DMS114 treated with DMSO at 0.1 percent for 48 hours (cell line): ENCODE measurements around the gene EIPR1.

ENCODE experiments used
- DNase-seq: peaks from one replicate; lab custom pipeline; 2025; ENCODE audit not compliant: unreplicated experiment; lab: John Stamatoyannopoulos, UW

The EIPR1 gene

DNA sequence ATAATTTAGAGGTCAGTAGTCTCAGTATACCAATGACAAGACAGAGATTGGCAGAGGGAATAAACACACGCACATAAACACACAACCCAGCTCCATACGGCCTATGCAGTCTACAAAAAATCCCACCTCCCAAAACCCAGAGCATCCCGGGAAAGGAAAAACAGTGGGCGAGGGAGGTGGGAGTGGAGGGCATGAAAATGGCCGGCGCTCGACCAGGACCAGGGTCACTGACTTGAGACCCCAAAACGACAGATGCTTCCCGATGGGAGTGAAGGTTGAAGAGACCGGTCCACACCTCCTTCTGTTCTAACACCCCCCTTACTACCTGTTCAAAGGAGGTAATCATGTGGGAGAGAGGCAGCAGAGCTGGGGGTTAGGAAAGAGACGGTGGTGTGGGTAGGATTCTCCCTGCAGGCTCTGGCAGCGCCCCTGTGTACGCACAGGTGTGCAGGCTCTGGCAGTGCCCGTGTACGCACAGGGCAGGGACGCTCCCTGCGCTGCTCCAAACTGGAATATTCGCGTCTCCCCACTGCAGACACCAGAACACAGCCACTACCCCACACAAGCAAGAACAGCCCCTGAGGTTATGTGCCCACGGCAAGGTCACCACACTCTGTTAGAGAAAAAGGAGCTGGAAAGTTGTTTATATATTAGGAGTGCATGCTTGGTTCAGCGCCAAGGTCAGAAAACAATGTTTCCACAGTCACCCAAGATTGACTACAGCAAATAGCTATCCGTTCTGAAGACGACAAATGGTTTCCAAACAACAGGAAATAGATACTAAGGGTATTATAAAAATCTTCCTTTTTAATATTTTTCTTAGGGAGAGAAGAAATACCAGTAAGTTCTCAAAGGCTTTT, 67.9 kb downstream of the EIPR1 start:
- DNase-seq: no peak

- DNase-seq: no peak
Observed at GRCh38 chr2:3307901-3308300, 69.7 kb downstream of the EIPR1 start.

DNA sequence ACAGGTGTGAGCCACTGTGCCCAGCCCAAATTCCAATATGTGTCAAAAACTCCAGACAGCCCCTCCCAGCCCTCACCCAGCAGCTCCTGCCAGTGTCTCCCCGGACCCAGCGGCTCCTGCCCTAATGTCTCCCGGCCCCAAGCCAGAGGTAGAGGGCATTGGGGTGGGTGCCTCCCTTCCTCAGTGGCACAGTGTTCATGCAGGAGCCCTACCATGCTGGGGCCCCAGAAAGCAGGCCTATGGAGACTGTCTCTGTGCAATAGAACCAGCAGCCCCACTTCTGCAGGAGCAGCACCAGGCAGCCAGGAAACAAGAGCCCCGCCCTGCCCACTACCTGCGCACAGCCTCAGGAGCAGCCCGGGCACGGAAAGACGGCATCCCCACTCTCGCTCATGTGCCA, 70.4 kb downstream of the EIPR1 start:
- DNase-seq: no peak

GRCh38 chr2:3305952-3306351, 71.7 kb downstream of the EIPR1 start:
- DNase-seq: no peak

DNA sequence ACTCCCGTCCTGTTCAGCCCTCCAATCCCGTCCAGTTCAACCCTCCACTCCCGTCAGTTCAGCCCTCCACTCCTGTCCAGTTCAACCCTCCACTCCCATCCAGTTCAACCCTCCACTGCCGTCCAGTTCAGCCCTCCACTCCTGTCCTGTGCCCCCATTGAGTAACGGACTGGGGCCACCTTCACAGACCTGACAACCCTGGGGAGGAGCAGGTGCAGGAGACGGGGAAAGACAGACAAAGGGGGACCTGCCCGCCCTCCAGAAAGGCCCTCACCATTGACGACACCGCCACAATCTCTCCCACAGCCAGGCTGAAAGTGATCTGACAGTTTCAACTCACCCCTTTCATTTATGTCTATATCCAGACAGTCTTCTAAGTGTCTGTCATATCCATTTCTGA, 72.2 kb downstream of the EIPR1 start:
- no peak for DNase-seq

GRCh38 chr2:3303583-3304406, 73.8 kb downstream of the EIPR1 start:
- DNase-seq: peak; percentile 23

GRCh38 chr2:3302751-3303582, 74.7 kb downstream of the EIPR1 start:
- no peak for DNase-seq

DNA sequence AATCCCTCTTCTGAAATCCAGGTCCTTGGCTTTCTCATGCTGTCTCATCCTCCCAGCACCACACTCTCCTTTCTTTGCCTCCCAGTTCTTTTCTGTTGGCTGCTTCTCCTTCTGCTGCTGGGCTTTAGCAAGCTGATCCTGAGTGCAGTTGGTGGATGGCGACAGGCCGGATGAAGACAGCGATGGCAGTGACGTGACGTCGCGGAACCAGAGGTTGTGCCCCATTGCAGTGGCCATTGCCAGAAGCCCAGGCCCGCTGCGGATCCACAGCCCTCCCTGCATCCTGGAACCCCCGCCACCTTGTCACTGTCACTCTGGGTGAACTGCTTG, 75.2 kb downstream of the EIPR1 start:
- DNase-seq: no peak

- DNase-seq: no peak
Observed at GRCh38 chr2:3301001-3301400, 76.6 kb downstream of the EIPR1 start.

DNA sequence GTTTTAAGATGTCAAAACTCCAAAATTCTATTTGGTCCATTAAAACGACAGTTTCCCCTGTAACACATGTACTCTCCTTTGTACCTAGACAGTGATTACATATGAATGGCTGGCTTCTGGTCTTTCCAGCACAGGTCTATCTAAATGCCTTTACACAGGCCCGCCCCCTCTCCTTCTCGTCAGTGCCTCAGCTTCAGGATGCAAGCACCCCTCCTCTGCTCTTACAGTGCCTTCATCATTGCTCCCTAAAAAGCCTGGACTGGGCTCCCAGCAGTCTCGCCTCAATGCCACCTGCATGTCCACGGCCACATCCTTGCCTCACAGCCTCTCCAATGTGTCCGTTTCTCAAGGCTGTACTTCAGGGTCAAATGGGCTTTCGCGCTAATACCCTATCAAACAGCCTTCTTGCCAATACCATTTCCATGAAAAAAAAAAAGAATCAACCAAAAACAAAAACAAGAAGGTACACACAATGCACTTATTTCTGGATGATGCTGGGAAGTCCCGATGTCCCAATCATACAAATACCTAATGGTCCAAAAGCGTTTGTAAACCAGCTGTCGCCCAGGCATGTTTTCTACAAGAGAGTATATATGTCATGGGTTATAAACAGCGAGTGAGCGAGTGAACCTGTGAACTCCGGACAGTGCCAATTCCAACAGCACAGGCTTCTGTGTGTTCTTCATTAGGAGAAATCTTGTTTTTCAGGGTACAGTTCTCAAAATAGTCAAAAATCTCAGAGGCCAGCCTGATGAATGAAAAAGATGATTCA, 77.2 kb downstream of the EIPR1 start:
- DNase-seq: no peak

DNA sequence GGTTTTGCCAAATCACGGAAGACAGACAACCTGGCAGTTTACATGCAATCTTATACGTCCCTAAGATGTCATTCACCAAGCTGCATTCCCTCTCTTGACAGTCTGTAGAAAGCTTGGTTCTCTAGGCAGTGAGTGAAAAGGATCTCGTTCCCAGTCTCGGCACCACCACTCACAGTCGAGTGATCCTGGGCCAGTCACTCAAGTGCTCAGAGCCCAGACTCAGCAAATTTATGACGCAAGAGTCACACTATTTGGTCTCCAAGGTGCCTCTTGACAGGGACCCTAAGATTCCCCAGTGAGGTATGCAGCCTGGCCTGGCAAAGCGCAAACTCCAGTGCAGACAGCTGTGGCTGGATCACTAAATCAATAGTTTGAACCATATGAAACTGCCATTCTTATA, 77.9 kb downstream of the EIPR1 start:
- DNase-seq: no peak

DNA sequence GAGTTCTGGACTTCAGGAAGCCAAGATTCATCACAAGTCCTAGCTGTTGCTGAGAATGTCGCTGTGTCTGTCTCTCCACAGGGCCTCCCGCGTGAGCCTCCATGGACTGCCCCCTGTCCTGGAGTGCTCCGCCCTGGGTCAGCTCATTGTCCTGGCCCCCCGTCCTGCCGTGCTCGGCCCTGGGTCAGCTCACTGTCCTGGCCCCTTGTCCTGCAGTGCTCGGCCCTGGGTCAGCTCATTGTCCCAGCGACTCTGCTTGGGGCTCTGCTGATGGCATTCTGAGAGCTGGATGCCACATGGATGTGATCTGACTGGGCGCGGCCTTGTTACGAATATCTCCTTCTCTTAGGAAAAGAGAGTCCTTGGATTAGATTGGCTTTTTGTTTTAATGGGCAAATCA, 78.5 kb downstream of the EIPR1 start:
- DNase-seq: no peak

- DNase-seq: no peak
Observed at GRCh38 chr2:3298191-3298590, 79.4 kb downstream of the EIPR1 start.

DNA sequence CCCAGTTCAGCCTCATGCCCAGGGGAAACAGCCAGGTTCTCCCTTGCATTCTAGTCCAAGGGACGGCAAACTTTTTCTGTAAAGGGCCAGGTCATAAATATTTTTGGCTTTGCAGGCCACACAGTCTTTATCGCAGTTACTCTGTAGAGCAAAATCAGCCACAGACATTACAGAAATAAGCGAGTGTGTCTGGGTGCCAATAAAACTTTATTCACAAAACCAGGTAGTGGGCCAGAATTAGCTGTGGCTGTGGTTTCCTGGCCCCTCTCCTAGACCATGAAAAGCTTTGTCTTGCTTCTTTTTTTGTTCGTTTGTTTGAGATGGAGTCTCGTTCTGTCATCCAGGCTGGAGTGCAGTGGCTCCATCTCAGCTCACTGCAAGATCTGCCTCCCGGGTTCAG, 80.1 kb downstream of the EIPR1 start:
- no peak for DNase-seq

DNA sequence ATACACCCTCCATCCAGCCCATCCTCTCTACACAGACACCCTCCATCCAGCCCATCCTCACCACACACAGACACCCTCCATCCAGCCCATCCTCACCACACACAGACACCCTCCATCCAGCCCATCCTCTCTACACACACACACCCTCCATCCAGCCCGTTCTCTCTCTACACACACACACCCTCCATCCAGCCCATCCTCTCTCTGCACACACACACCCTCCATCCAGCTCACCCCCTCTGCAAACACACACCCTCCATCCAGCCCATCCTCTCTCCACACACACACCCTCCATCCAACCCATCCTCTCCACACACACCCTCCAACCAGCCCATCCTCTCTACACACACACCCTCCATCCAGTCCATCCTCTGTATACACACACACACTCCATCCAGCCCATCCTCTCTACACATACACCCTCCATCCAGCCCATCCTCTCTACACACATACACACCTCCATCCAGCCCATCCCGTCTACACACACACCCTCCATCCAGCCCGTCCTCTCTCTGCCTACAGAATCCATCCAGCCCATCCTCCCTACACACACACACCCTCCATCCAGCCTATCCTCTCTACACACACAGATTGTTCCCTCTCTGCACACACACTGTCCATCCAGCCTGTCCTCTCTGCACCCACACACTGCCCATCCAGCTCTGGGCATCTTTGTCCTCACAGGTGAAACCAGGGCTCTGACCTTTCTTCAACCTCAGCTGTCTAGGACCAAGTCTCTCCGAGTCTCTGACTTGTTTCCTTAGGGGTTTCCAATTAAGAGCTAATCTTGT, 81.2 kb downstream of the EIPR1 start:
- no peak for DNase-seq

GRCh38 chr2:3294493-3294892, 83.1 kb downstream of the EIPR1 start:
- no peak for DNase-seq

DNA sequence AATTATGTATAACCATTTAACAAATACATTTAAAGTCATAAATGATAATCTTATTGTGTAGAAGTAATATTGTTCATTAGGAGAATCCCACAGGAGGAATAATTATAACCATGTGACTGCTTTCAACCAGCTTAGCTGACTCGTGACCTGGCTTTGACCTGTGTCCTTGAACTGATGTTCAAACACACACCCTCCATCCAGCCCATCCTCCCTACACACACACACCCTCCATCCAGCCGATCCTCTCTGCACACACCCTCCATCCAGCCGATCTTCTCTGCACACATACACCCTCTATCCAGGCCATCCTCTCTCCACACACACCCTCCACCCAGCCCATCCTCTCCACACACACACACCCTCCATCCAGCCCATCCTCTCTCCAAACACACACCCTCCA, 83.5 kb downstream of the EIPR1 start:
- DNase-seq: no peak

DNA sequence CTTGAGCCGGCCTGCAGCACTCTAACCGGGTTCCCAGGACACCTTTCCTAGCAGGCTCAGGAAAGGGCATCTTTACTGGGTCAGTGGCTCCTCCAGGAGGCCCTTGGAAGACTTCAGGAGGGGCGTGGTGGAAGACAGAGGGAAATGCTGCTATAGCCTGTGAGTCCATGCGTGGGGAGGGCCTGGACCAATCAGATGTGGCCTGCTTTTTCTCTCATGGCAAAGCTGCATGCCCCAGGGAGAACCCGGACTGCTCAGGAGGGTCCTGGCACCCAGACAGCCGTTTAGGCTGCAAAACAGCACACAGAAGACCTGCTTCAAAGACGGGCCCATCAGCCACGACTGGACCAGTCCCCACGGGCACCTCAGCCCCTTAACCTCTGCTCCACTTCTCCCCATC, 84.4 kb downstream of the EIPR1 start:
- no peak for DNase-seq

GRCh38 chr2:3292416-3292815, 85.2 kb downstream of the EIPR1 start:
- no peak for DNase-seq

GRCh38 chr2:3291750-3292149, 85.9 kb downstream of the EIPR1 start:
- no peak for DNase-seq
